GM23338 (cell line): ENCODE results near the gene RAB6A. TPM values are rescaled to one million over a fixed set of nuclear protein-coding genes. Genes with fewer than 3 reads are reported as not detected.

Experiments
- ATAC-seq: fragments of 200-7000 bp; cut with Tn5 transposase; 3 replicates; pipeline ENCODE4 v1.9.1; 2020
- DNase-seq: peaks from one replicate; pipeline ENCODE4 v3.0.0-alpha.2; 2015; ENCODE audit warnings: low spot score
- H2AFZ ChIP-seq: fragments of 200-600 bp; sonication (generic); 2 replicates; pipeline ENCODE4 v1.8.0; 2016; ENCODE audit warnings: antibody characterized with exemption, mild to moderate bottlenecking, moderate library complexity
- H3F3A ChIP-seq: fragments of 200-600 bp; sonication (generic); replicated peaks from 2 replicates; pipeline ENCODE4 v1.8.0; 2017; ENCODE audit warnings: antibody characterized with exemption, mixed run types, low read depth
- H3K27ac ChIP-seq: fragments of 200-600 bp; sonication (generic); 2 replicates; pipeline ENCODE4 v1.6.1; 2016; ENCODE audit warnings: low read depth
- H3K27me3 ChIP-seq: fragments of 200-600 bp; sonication (generic); 2 replicates; pipeline ENCODE4 v1.8.0; 2016; ENCODE audit warnings: mild to moderate bottlenecking, mixed run types, moderate library complexity; ENCODE audit not compliant: insufficient read depth
- H3K36me3 ChIP-seq: fragments of 200-600 bp; sonication (generic); 2 replicates; pipeline ENCODE4 v1.8.0; 2016; ENCODE audit warnings: mild to moderate bottlenecking; ENCODE audit not compliant: insufficient read depth
- H3K4me1 ChIP-seq: fragments of 200-600 bp; sonication (generic); 2 replicates; pipeline ENCODE4 v1.8.0; 2016; ENCODE audit warnings: mild to moderate bottlenecking, moderate library complexity; ENCODE audit not compliant: insufficient read depth
- H3K4me2 ChIP-seq: fragments of 200-600 bp; sonication (generic); 2 replicates; pipeline ENCODE4 v1.7.1; 2017; ENCODE audit warnings: mixed run types
- H3K4me3 ChIP-seq: fragments of 200-600 bp; sonication (generic); 2 replicates; pipeline ENCODE4 v1.6.1; 2016; ENCODE audit warnings: mixed run types
- H3K79me2 ChIP-seq: fragments of 200-600 bp; sonication (generic); replicated peaks from 2 replicates; pipeline ENCODE4 v1.8.0; 2017; ENCODE audit warnings: mild to moderate bottlenecking; ENCODE audit not compliant: insufficient read depth
- H3K9me2 ChIP-seq: fragments of 200-600 bp; sonication (generic); 2 replicates; pipeline ENCODE4 v1.8.0; 2017; ENCODE audit not compliant: insufficient read depth
- H4K20me1 ChIP-seq: fragments of 200-600 bp; sonication (generic); replicated peaks from 2 replicates; pipeline ENCODE4 v1.8.0; 2017; ENCODE audit warnings: mild to moderate bottlenecking; ENCODE audit not compliant: insufficient read depth
- H3K27ac Mint-ChIP-seq: 2 replicates; pipeline ENCODE4 v1.8.0; 2020; ENCODE audit warnings: inconsistent platforms, mild to moderate bottlenecking, moderate library complexity, mixed read lengths
- H3K27me3 Mint-ChIP-seq: 3 replicates; pipeline ENCODE4 v1.8.0; 2022; ENCODE audit warnings: low read depth, mild to moderate bottlenecking, moderate library complexity, mixed read lengths, inconsistent platforms; ENCODE audit not compliant: insufficient read depth, poor library complexity
- H3K36me3 Mint-ChIP-seq: 3 replicates; pipeline ENCODE4 v1.8.0; 2021; ENCODE audit warnings: low read depth, mild to moderate bottlenecking, inconsistent platforms, moderate library complexity, mixed read lengths
- H3K4me1 Mint-ChIP-seq: 3 replicates; pipeline ENCODE4 v1.8.0; 2020; ENCODE audit warnings: mild to moderate bottlenecking, inconsistent platforms, mixed read lengths
- H3K4me3 Mint-ChIP-seq: 3 replicates; pipeline ENCODE4 v1.8.0; 2021; ENCODE audit warnings: moderate library complexity, mild to moderate bottlenecking, inconsistent platforms, mixed read lengths
- H3K9me3 Mint-ChIP-seq: 3 replicates; pipeline ENCODE4 v1.8.0; 2020; ENCODE audit warnings: moderate library complexity, mild to moderate bottlenecking, inconsistent platforms, mixed read lengths
- CREB1 ChIP-seq: fragments of 250-450 bp; sonication (Bioruptor Pico); IDR thresholded peaks from 2 replicates; pipeline ENCODE4 v1.5.0; 2020; ENCODE audit warnings: low read depth, mild to moderate bottlenecking, moderate library complexity
- CTCF ChIP-seq, 2 experiments: fragments of 200-600 bp in 1 of 2; sonication (generic) in 1 of 2; conservative IDR thresholded peaks; 2 replicates each; pipeline versions ENCODE4 v1.5.1 to v1.6.1; 2016 to 2017; ENCODE audit warnings: antibody characterized with exemption in 2 of 2, low read depth in 2 of 2, mild to moderate bottlenecking in 2 of 2, moderate library complexity in 1 of 2
- EZH2 ChIP-seq: fragments of 200-600 bp; sonication (generic); IDR thresholded peaks from one replicate; pipeline ENCODE4 v1.8.0; 2017; ENCODE audit warnings: antibody characterized with exemption, mild to moderate bottlenecking, low read depth; ENCODE audit not compliant: unreplicated experiment
- EZH2phosphoT487 ChIP-seq: fragments of 200-600 bp; sonication (generic); IDR thresholded peaks from one replicate; pipeline ENCODE4 v1.8.1; 2018; ENCODE audit warnings: antibody characterized with exemption; ENCODE audit not compliant: unreplicated experiment
- JUNB ChIP-seq: IDR thresholded peaks from one replicate; pipeline ENCODE4 v1.6.1; 2016; ENCODE audit warnings: antibody characterized with exemption; ENCODE audit not compliant: unreplicated experiment
- NANOG ChIP-seq: IDR thresholded peaks from 2 replicates; pipeline ENCODE4 v1.6.1; 2016; ENCODE audit warnings: antibody characterized with exemption, borderline replicate concordance
- POLR2AphosphoS5 ChIP-seq: IDR thresholded peaks from 2 replicates; pipeline ENCODE4 v1.6.1; 2016; ENCODE audit warnings: antibody characterized with exemption, low read depth
- STAT1 ChIP-seq: IDR thresholded peaks from one replicate; pipeline ENCODE4 v1.6.1; 2016; ENCODE audit warnings: antibody characterized with exemption; ENCODE audit not compliant: unreplicated experiment
- ZNF114 ChIP-seq: fragments of 250-450 bp; sonication (Bioruptor Pico); IDR thresholded peaks from 2 replicates; pipeline ENCODE4 v1.5.0; 2020; ENCODE audit warnings: mild to moderate bottlenecking, moderate library complexity
- ZNF331 ChIP-seq: fragments of 250-450 bp; sonication (Bioruptor Pico); IDR thresholded peaks from 2 replicates; pipeline ENCODE4 v1.5.0; 2020; ENCODE audit warnings: low read depth, mild to moderate bottlenecking, moderate library complexity
- polyA plus RNA-seq: library from polyadenylated mRNA; unstranded; fragments of >200 nt; fragmentation: Nextera tagmentation; extraction: Ambion mirVana; gene quantifications from 2 replicates; pipeline ENCODE4 v1.2.1, GENCODE V29; 2016
- total RNA-seq: library from RNA; depleted of rRNA; stranded (reverse); fragments of >200 nt; shearing (Covaris generic); gene quantifications from 2 replicates; pipeline ENCODE4 v1.2.3, GENCODE V29; 2014
- TF ChIP-seq, protein P1 (sequence below): fragments of 250-450 bp; sonication (Bioruptor Pico); IDR thresholded peaks from 2 replicates; pipeline ENCODE4 v1.5.0; 2020; ENCODE audit warnings: mild to moderate bottlenecking, moderate library complexity
- TF ChIP-seq, protein P2 (sequence below): IDR thresholded peaks from 2 replicates; pipeline ENCODE4 v1.6.1; 2016; ENCODE audit warnings: antibody characterized with exemption
- TF ChIP-seq, protein P3 (sequence below): IDR thresholded peaks from one replicate; pipeline ENCODE4 v1.6.1; 2018; ENCODE audit warnings: antibody characterized with exemption; ENCODE audit not compliant: unreplicated experiment

Gene RAB6A
- total and polyA plus RNA-seq, 2 experiments from 2014 or later, result 61.1 to 127 TPM

- Histone ChIP-seq H3K4me2 (no peak overlapping the region), H3K9me2 (peaks cover 6% of the 10 kb centered on the region; the same call in 1 of the 2 replicates), H3K27me3 (peaks cover 36% of the 10 kb centered on the region), H2AFZ (no peak overlapping the region), H4K20me1 (no peaks in the 10 kb centered on the region; the same call in 1 of the 2 replicates), H3K27ac (no peak overlapping the region), H3K79me2 (no peaks in the 10 kb centered on the region), H3K36me3 (no peaks in the 10 kb centered on the region), H3K4me3 (no peak overlapping the region), H3K4me1 (peaks cover 14% of the 10 kb centered on the region; the same call in 1 of the 2 replicates), H3F3A (peaks cover 4% of the 10 kb centered on the region)
- Mint-ChIP-seq H3K4me1 (peaks cover 12% of the 10 kb centered on the region), H3K27me3 (peaks cover 33% of the 10 kb centered on the region), H3K27ac (no peak overlapping the region), H3K36me3 (no peaks in the 10 kb centered on the region), H3K9me3 (no peaks in the 10 kb centered on the region), H3K4me3 (no peak overlapping the region)
- ATAC-seq, result no peak
- no peak for DNase-seq
- TF ChIP-seq ZNF114 (CRISPR knock-in tag) (no peak), POLR2AphosphoS5 (no peak), EZH2 (no peak), JUNB (no peak), STAT1 (no peak), NANOG (no peak), EZH2phosphoT487 (no peak), CREB1 (CRISPR knock-in tag) (no peak), CTCF (conservative IDR thresholded peaks at IDR 0.05; ENCODE audit: low read depth in 2 of 2) (no peak), ZNF331 (CRISPR knock-in tag) (no peak)
- TF ChIP-seq, protein P1, sequence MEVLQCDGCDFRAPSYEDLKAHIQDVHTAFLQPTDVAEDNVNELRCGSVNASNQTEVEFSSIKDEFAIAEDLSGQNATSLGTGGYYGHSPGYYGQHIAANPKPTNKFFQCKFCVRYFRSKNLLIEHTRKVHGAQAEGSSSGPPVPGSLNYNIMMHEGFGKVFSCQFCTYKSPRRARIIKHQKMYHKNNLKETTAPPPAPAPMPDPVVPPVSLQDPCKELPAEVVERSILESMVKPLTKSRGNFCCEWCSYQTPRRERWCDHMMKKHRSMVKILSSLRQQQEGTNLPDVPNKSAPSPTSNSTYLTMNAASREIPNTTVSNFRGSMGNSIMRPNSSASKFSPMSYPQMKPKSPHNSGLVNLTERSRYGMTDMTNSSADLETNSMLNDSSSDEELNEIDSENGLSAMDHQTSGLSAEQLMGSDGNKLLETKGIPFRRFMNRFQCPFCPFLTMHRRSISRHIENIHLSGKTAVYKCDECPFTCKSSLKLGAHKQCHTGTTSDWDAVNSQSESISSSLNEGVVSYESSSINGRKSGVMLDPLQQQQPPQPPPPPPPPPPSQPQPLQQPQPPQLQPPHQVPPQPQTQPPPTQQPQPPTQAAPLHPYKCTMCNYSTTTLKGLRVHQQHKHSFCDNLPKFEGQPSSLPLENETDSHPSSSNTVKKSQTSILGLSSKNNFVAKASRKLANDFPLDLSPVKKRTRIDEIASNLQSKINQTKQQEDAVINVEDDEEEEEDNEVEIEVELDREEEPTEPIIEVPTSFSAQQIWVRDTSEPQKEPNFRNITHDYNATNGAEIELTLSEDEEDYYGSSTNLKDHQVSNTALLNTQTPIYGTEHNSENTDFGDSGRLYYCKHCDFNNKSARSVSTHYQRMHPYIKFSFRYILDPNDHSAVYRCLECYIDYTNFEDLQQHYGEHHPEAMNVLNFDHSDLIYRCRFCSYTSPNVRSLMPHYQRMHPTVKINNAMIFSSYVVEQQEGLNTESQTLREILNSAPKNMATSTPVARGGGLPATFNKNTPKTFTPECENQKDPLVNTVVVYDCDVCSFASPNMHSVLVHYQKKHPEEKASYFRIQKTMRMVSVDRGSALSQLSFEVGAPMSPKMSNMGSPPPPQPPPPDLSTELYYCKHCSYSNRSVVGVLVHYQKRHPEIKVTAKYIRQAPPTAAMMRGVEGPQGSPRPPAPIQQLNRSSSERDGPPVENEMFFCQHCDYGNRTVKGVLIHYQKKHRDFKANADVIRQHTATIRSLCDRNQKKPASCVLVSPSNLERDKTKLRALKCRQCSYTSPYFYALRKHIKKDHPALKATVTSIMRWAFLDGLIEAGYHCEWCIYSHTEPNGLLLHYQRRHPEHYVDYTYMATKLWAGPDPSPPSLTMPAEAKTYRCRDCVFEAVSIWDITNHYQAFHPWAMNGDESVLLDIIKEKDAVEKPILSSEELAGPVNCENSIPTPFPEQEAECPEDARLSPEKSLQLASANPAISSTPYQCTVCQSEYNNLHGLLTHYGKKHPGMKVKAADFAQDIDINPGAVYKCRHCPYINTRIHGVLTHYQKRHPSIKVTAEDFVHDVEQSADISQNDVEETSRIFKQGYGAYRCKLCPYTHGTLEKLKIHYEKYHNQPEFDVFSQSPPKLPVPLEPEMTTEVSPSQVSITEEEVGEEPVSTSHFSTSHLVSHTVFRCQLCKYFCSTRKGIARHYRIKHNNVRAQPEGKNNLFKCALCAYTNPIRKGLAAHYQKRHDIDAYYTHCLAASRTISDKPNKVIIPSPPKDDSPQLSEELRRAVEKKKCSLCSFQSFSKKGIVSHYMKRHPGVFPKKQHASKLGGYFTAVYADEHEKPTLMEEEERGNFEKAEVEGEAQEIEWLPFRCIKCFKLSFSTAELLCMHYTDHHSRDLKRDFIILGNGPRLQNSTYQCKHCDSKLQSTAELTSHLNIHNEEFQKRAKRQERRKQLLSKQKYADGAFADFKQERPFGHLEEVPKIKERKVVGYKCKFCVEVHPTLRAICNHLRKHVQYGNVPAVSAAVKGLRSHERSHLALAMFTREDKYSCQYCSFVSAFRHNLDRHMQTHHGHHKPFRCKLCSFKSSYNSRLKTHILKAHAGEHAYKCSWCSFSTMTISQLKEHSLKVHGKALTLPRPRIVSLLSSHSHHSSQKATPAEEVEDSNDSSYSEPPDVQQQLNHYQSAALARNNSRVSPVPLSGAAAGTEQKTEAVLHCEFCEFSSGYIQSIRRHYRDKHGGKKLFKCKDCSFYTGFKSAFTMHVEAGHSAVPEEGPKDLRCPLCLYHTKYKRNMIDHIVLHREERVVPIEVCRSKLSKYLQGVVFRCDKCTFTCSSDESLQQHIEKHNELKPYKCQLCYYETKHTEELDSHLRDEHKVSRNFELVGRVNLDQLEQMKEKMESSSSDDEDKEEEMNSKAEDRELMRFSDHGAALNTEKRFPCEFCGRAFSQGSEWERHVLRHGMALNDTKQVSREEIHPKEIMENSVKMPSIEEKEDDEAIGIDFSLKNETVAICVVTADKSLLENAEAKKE (CRISPR knock-in tag), result no peak
- TF ChIP-seq, protein P2, sequence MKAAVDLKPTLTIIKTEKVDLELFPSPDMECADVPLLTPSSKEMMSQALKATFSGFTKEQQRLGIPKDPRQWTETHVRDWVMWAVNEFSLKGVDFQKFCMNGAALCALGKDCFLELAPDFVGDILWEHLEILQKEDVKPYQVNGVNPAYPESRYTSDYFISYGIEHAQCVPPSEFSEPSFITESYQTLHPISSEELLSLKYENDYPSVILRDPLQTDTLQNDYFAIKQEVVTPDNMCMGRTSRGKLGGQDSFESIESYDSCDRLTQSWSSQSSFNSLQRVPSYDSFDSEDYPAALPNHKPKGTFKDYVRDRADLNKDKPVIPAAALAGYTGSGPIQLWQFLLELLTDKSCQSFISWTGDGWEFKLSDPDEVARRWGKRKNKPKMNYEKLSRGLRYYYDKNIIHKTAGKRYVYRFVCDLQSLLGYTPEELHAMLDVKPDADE, result no peak
- TF ChIP-seq, protein P3, sequence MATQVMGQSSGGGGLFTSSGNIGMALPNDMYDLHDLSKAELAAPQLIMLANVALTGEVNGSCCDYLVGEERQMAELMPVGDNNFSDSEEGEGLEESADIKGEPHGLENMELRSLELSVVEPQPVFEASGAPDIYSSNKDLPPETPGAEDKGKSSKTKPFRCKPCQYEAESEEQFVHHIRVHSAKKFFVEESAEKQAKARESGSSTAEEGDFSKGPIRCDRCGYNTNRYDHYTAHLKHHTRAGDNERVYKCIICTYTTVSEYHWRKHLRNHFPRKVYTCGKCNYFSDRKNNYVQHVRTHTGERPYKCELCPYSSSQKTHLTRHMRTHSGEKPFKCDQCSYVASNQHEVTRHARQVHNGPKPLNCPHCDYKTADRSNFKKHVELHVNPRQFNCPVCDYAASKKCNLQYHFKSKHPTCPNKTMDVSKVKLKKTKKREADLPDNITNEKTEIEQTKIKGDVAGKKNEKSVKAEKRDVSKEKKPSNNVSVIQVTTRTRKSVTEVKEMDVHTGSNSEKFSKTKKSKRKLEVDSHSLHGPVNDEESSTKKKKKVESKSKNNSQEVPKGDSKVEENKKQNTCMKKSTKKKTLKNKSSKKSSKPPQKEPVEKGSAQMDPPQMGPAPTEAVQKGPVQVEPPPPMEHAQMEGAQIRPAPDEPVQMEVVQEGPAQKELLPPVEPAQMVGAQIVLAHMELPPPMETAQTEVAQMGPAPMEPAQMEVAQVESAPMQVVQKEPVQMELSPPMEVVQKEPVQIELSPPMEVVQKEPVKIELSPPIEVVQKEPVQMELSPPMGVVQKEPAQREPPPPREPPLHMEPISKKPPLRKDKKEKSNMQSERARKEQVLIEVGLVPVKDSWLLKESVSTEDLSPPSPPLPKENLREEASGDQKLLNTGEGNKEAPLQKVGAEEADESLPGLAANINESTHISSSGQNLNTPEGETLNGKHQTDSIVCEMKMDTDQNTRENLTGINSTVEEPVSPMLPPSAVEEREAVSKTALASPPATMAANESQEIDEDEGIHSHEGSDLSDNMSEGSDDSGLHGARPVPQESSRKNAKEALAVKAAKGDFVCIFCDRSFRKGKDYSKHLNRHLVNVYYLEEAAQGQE, result no peak
Observed at GRCh38 chr11:73662445-73663157, 98.3 kb downstream of the RAB6A start.
